LoVo (cell line): Measurements from ENCODE around the gene SRCAP.
"Not testable (repeated sequence)": the region's sequence is repeated elsewhere in the genome, so short reads cannot be mapped to it uniquely, and the experiment has no call there.

ENCODE experiments used
- DNase-seq: peaks from one replicate; pipeline ENCODE4 v3.0.0-alpha.2; 2016; ENCODE audit warnings: low spot score

The SRCAP gene

DNA sequence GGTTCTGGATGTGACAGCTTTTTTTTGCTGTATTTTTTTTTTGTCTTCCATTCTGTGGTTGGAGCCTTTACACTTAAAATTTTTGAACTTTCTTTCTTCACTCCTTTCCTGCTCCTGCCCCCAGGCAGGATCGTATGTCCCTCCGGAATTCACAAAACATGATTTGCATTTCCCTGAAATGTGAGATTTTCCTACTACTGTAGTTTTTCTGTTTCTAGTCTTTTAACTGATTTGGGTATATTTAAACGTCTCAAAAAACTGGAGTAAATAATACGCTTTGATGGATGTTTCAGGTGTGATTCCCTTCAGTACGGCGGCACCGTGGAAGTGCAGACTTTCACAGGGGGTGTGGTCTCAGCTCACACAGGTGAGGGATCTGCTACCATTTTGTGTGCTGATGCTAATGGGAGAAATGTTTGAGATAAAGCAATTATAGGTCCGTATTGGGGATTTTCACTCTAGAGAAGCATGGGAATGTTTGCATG, 686 bp downstream of the SRCAP start:
- DNase-seq: no peak

DNA sequence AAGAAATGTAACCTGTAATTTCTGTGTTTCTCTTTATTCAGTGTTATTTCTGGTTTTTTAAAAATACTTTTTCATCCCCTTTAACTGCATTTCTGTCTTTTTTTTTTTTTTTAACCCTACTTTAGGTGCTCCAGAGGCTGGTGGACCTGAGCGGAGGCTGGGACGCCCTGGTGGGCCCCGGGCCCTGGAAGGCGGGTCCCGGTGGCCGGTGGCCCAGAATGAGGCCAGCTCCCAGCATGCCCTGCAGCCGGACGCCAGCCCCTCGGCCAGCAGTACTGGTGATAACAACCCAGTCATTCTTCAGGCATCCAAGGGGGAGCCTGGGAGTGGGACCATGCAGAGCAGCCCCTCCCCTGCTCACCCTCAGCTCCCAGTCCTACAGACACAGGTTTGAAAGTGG, 1.5 kb downstream of the SRCAP start:
- no peak for DNase-seq

GRCh38 chr16:30700971-30701370, 2.0 kb downstream of the SRCAP start:
- DNase-seq: no peak

- DNase-seq: not testable (repeated sequence)
Observed at GRCh38 chr16:30703071-30703470, 4.1 kb downstream of the SRCAP start.

GRCh38 chr16:30703971-30704370, 5.0 kb downstream of the SRCAP start:
- no peak for DNase-seq

DNA sequence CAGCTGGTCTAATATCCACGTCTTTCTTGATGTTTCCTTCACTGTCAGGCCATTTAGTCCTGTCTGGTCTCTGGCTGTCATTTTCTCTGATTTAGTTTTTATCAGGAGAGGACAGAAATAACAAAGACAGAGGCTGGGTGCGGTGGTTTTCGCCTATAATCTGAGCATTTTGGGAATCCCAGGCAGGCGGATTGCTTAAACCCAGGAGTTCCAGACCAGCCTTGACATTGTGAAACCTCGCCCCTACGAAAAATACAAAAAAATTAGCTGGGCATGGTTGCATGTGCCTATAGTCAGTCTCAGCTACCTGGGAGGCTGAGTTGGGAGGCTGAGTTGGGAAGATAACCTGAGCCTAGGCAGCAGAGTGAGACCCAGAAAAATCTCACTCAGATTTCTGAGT, 7.1 kb downstream of the SRCAP start:
- no peak for DNase-seq

GRCh38 chr16:30710971-30711370, 12.0 kb downstream of the SRCAP start:
- no peak for DNase-seq

DNA sequence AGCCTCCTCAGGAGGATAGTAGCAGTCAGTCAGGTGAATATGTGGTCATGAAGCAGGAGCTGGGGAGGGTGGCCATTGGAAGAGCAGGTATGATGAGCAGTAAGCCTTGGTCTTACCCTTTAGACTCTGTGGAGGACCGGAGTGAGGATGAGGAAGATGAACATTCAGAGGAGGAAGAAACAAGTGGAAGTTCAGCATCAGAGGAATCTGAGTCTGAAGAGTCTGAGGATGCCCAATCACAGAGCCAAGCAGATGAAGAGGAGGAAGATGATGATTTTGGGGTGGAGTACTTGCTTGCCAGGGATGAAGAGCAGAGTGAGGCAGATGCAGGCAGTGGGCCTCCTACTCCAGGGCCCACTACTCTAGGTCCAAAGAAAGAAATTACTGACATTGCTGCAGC, 12.7 kb downstream of the SRCAP start:
- no peak for DNase-seq

GRCh38 chr16:30715750-30716445, 16.9 kb downstream of the SRCAP start:
- DNase-seq: no peak

DNA sequence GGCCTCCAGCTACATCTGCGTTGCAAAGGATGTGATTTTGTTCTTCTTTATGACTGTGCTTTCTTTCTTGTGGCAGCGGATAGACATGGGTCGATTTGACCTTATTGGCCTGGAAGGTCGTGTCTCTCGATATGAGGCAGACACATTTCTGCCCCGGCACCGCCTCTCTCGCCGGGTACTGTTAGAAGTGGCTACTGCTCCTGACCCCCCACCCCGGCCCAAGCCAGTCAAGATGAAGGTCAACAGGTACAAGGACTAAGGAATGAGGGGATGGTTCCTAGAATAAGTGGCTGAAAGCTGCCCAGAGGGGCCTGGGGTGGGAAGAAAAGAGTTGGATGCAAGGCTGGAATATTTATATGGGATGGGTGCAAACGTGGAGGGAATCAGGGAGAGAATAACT, 21.1 kb downstream of the SRCAP start:
- DNase-seq: no peak

DNA sequence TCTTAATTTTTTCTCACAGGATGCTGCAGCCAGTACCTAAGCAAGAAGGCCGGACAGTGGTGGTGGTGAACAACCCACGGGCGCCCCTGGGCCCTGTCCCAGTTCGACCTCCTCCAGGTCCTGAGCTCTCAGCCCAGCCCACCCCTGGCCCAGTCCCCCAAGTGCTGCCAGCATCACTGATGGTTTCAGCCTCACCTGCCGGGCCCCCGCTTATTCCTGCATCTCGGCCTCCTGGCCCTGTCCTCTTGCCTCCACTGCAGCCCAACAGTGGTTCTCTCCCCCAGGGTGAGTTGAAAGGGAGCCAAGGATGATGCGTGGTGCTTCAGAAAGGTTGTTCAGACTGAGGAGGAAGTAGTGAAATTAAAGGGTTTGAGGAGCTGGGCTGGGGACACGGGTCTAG, 21.7 kb downstream of the SRCAP start:
- DNase-seq: no peak

DNA sequence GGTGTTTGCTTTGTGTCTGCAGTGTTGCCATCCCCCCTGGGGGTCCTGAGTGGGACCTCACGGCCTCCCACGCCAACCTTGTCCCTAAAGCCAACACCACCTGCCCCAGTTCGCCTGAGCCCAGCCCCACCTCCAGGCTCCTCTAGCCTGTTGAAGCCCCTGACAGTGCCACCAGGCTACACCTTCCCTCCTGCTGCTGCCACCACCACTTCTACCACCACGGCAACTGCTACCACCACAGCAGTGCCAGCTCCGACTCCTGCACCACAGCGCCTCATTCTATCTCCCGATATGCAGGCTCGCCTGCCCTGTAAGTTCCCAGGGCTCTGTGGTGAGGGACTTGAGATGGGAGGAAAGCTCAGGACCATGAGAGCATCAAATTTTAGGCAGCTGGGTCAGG, 22.2 kb downstream of the SRCAP start:
- no peak for DNase-seq

GRCh38 chr16:30721606-30722005, 22.6 kb downstream of the SRCAP start:
- no peak for DNase-seq

GRCh38 chr16:30722443-30722842, 23.5 kb downstream of the SRCAP start:
- no peak for DNase-seq

DNA sequence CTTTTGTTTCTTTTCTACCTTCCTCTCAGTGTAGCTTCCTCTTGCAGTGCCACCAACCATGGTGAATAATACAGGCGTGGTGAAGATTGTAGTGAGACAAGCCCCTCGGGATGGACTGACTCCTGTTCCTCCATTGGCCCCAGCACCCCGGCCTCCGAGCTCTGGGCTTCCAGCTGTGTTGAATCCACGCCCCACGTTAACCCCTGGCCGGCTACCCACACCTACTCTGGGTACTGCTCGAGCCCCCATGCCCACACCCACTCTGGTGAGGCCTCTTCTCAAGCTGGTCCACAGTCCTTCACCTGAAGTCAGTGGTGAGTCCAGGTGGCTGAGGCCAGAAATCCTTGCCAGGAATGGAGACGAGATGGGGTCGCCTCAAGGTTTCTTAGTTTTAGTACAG, 23.9 kb downstream of the SRCAP start:
- no peak for DNase-seq

DNA sequence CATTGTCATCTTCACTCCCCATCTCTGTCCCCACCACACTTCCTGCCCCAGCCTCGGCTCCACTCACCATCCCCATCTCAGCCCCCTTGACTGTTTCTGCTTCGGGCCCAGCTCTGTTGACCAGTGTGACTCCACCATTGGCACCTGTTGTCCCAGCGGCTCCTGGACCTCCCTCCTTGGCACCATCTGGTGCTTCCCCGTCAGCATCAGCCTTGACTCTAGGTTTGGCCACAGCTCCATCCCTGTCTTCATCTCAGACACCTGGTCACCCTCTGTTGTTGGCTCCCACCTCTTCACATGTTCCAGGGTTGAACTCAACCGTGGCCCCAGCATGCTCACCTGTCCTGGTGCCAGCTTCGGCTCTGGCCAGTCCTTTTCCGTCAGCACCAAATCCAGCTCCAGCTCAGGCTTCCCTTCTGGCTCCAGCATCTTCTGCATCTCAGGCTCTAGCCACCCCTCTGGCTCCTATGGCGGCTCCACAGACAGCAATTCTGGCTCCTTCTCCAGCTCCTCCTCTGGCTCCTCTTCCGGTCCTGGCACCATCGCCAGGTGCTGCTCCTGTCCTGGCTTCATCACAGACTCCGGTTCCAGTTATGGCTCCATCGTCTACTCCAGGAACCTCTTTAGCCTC, 24.9 kb downstream of the SRCAP start:
- no peak for DNase-seq

GRCh38 chr16:30724641-30725417, 25.9 kb downstream of the SRCAP start:
- no peak for DNase-seq

- no peak for DNase-seq
Observed at GRCh38 chr16:30725418-30725792, 26.4 kb downstream of the SRCAP start.

GRCh38 chr16:30728321-30728720, 29.4 kb downstream of the SRCAP start:
- DNase-seq: no peak

- no peak for DNase-seq
Observed at GRCh38 chr16:30728899-30729672, 30.1 kb downstream of the SRCAP start.

- DNase-seq: no peak
Observed at GRCh38 chr16:30731411-30731810, 32.4 kb downstream of the SRCAP start.
